Body of pancreas (tissue), 4 donors: Measurements from ENCODE around the gene LCN15. TPM values are rescaled to one million over a fixed set of nuclear protein-coding genes. Genes with fewer than 3 reads are reported as not detected.
A peak's percentile ranks its signal among the peaks of the same experiment; 100 is the strongest.

ENCODE experiments used
- ATAC-seq: fragments of 150-250 bp; one replicate; pipeline ENCODE4 v1.9.1; 2016
- DNase-seq, 4 donors: peaks; one replicate each; pipeline ENCODE4 v3.0.0-alpha.2; 2019
- H3K27ac ChIP-seq, 4 donors: fragments of 200-600 bp; sonication (generic); 1 replicate in 3 of 4; 2 replicates in 1 of 4; pipeline versions ENCODE4 v1.5.1 to v1.6.1; 2016 to 2019; ENCODE audit warnings: mild to moderate bottlenecking in 1 of 4, mixed read lengths in 1 of 4, moderate library complexity in 1 of 4
- H3K27me3 ChIP-seq, 2 donors: fragments of 200-600 bp; sonication (generic); one replicate each; pipeline ENCODE4 v1.6.0; 2016; ENCODE audit warnings: mild to moderate bottlenecking in 1 of 2
- H3K36me3 ChIP-seq, 2 donors: fragments of 200-600 bp; sonication (generic); replicated peaks in 1 of 2; 2 replicates each; pipeline ENCODE4 v1.5.1; 2016; ENCODE audit warnings: low read depth in 2 of 2; ENCODE audit not compliant: insufficient read depth in 1 of 2
- H3K4me1 ChIP-seq: fragments of 200-600 bp; sonication (generic); one replicate; pipeline ENCODE4 v1.6.0; 2016
- H3K4me3 ChIP-seq, 2 donors: fragments of 200-600 bp; sonication (generic); 1 replicate in 1 of 2; 2 replicates in 1 of 2; pipeline ENCODE4 v1.5.1; 2016 to 2019
- H3K9me3 ChIP-seq, 3 donors: fragments of 200-600 bp; sonication (generic); 1 replicate in 2 of 3; 2 replicates in 1 of 3; pipeline ENCODE4 v1.5.1; 2016
- CTCF ChIP-seq, 7 experiments: fragments of 450-650 bp in 4 of 7; fragments of 200-600 bp in 3 of 7; sonication (generic) in 3 of 7; IDR thresholded peaks; one replicate each; pipeline ENCODE4 v1.5.1; 2016 to 2019; ENCODE audit warnings: antibody characterized with exemption in 7 of 7
- POLR2A ChIP-seq, 3 donors: fragments of 450-650 bp; IDR thresholded peaks; one replicate each; pipeline ENCODE4 v1.6.1; 2016; ENCODE audit warnings: antibody characterized with exemption in 3 of 3, mild to moderate bottlenecking in 2 of 3
- WGBS, 2 donors: methylation state at CpG; one replicate each; pipeline ENCODE4 v1.1.5; 2017; 5-methylcytosine and 5-hydroxymethylcytosine counted together
- intact Hi-C: fragments of 100-400 bp; cut with DNase I; formaldehyde crosslinking; loops from one replicate; pipeline ENCODE4 v1.15.1; 2023
- total RNA-seq, 2 donors: library from RNA; depleted of rRNA; stranded (reverse); fragments of >200 nt; gene quantifications; one replicate each; pipeline ENCODE4 v1.1.0, GENCODE V29; 2016

Gene LCN15
- total RNA-seq, 2 donors from 2014 or later, result not detected

- DNase-seq, result no peak
- Histone ChIP-seq H3K27me3 (no peaks in the 10 kb centered on the region), H3K4me1 (peaks cover 45% of the 10 kb centered on the region), H3K4me3 (no peak overlapping the region), H3K27ac (no peak overlapping the region), H3K36me3 (peaks cover 0 to 5% of the 10 kb centered on the region in 2 donors), H3K9me3 (no peaks in the 10 kb centered on the region)
- 93% methylated on average over 7 of the region's 7 CpGs; no CpG with 5 or more reads in 1 of the 2 donors for WGBS, 2 donors
- intact Hi-C loops, result no loop called here
- no peak for ATAC-seq
- TF ChIP-seq CTCF (IDR thresholded peaks at IDR 0.05) (no peak), POLR2A (IDR thresholded peaks at IDR 0.05) (no peak)
Observed at GRCh38 chr9:136729144-136729543, 35.2 kb downstream of the LCN15 start.

- Histone ChIP-seq H3K4me1 (peaks cover 45% of the 10 kb centered on the region), H3K27ac (peak overlapping the region in 1 of 4 donors; percentile 82), H3K4me3 (peak overlapping the region; percentile 68 to 96), H3K27me3 (no peaks in the 10 kb centered on the region), H3K36me3 (peaks cover 5 to 7% of the 10 kb centered on the region in 2 donors), H3K9me3 (no peaks in the 10 kb centered on the region)
- DNase-seq, result peak in 1 of 4 donors; percentile 35
- intact Hi-C loops, result no loop called here
- TF ChIP-seq CTCF (IDR thresholded peaks at IDR 0.05) (no peak), POLR2A (IDR thresholded peaks at IDR 0.05) (no peak)
- ATAC-seq, result peak; percentile 50
- 7% methylated on average over 50 of the region's 53 CpGs; no CpG with 5 or more reads in 1 of the 2 donors for WGBS, 2 donors
Observed at GRCh38 chr9:136728548-136729123, 35.7 kb downstream of the LCN15 start.

- Histone ChIP-seq H3K4me3 (peak overlapping the region; percentile 68 to 96), H3K27ac (peak overlapping the region in 3 of 4 donors; percentile 62 to 82 (median 71)), H3K4me1 (peaks cover 47% of the 10 kb centered on the region), H3K36me3 (peaks cover 8 to 12% of the 10 kb centered on the region in 2 donors), H3K27me3 (no peaks in the 10 kb centered on the region), H3K9me3 (no peaks in the 10 kb centered on the region)
- whole genome bisulfite sequencing, 2 donors, result 0 to 1% methylated on average over 4 to 60 of the region's 66 CpGs
- DNase-seq (peak; percentile 89 to 93 (median 91)), ATAC-seq (peak; percentile 85)
- TF ChIP-seq CTCF (IDR thresholded peaks at IDR 0.05) (peak; percentile 72 to 99 (median 96)), POLR2A (IDR thresholded peaks at IDR 0.05) (peak; percentile 98 to 99 (median 99))
- intact Hi-C loops, result no loop called here
Observed at GRCh38 chr9:136728080-136728547, 36.2 kb downstream of the LCN15 start.

- 14 to 16% methylated on average over 10 to 18 of the region's 18 CpGs for WGBS, 2 donors
- Histone ChIP-seq H3K9me3 (no peaks in the 10 kb centered on the region), H3K4me3 (no peak overlapping the region), H3K4me1 (peaks cover 49% of the 10 kb centered on the region), H3K36me3 (peaks cover 8 to 16% of the 10 kb centered on the region in 2 donors), H3K27me3 (no peaks in the 10 kb centered on the region), H3K27ac (peak overlapping the region in 3 of 4 donors; percentile 31 to 82 (median 71))
- DNase-seq (peak in 3 of 4 donors; percentile 54 to 61 (median 55)), ATAC-seq (no peak)
- intact Hi-C loops, result no loop called here
- TF ChIP-seq CTCF (IDR thresholded peaks at IDR 0.05) (peak in 6 of 7 experiments; percentile 27 to 63 (median 54)), POLR2A (IDR thresholded peaks at IDR 0.05) (no peak)
Observed at GRCh38 chr9:136726631-136727191, 37.6 kb downstream of the LCN15 start.
